ENCODE data around the gene ZNF326.

- TF ChIP-seq CTCF (IDR thresholded peaks at IDR 0.05; ENCODE audit: low read depth, low read length, poor library complexity, severe bottlenecking) = no peak
- TF ChIP-seq EZH2phosphoT487 (IDR thresholded peaks at IDR 0.05; ENCODE audit: borderline replicate concordance, low read length) = no peak
Measured at GRCh38 chr1:89965193-89965768, 29.6 kb upstream of the ZNF326 start.

Measured in DOHH2 (cell line).